GM19238 (cell line): ENCODE measurements around the gene MXD1.

Experiments
- DNase-seq: peaks from one replicate; pipeline ENCODE4 v3.0.0; 2011; ENCODE audit warnings: low spot score; ENCODE audit not compliant: insufficient read length

MXD1 gene

DNA sequence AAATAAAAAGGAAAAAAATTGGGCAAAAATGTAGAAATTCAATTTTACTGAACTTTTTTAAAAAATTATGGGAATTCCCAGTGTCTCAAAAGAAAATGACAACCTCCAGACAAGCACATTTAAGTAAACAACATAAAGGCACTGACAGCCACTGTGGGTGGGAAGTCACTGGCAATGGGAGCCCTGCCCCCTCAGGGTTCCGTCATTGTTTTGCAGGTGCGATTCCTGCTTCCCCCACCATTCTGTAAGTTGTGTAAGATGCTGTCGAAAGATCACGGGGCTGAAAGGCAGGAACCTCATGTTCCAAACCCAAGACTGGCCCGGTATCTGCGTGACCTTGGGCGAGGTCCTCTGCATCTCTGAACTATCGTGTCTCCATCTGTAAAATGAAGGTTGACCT is 62.3 kb downstream of the MXD1 start:
- DNase-seq = no peak

DNA sequence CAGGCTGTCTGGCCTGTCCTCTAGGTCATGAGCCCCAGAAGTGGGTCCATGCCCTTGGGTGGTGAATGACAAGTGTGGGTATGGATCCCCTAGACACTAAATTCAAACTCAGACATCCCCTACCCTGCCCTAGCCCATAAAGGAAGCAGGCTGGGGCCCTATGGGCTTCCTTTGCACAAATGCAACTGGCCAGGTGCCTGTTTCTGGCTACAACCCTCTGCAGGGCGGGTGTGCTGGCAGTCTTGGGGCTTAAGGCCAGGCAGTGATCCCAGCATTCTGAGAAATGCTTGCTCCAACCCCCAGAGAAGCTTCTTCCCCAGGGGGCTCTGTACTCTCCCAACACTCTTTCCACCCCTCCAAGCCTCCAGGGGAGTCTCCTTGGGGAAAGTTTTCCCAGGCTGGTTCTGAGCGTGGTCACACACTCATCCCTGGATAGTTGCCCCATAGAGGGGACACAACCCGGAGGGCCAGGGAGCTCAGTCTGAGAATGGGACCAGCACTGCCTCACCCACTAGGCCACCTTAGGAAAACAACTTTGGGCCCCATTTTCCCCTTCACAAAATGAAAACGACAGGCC is 63.1 kb downstream of the MXD1 start:
- no peak for DNase-seq

DNA sequence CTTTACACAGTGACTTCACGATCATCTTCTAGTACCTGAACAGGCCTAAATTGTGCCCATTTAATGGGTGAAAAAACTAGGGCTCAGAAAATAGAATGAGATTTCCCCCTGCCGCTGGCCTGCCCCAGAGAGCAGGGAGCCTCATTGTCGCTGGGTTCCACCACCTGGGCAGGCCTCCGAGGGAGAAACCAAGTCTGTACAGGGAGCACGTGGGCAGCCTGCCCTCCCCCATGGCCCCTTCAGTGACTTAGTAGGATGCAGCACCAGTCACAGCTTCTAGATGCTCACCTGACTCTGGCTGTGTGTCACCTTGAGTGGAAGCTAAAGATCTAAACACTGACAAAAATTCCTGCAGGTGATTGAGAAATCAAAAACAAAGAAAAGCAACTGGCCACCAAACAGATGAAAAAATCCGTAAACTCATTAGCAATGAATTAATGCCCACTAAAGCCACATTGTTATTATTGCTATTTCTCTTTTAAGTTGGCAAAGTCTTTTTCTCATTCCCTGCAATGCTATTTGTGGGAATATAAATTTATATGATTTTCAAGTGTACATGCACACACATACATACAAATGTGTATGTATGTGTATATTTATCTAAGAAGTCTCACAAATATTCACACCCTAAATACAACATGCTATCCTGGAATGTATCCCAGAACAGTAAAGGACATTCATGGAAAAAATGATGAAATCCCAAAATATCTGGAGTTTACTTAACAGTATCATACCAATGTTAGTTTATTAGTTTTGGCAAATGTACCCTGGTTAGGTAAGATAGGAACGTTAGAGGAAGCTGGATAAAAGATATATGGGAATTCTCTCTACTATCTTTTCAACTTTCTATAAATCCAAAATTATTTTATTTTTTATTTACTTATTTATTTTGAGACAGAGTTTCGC is 65.2 kb downstream of the MXD1 start:
- no peak for DNase-seq

DNA sequence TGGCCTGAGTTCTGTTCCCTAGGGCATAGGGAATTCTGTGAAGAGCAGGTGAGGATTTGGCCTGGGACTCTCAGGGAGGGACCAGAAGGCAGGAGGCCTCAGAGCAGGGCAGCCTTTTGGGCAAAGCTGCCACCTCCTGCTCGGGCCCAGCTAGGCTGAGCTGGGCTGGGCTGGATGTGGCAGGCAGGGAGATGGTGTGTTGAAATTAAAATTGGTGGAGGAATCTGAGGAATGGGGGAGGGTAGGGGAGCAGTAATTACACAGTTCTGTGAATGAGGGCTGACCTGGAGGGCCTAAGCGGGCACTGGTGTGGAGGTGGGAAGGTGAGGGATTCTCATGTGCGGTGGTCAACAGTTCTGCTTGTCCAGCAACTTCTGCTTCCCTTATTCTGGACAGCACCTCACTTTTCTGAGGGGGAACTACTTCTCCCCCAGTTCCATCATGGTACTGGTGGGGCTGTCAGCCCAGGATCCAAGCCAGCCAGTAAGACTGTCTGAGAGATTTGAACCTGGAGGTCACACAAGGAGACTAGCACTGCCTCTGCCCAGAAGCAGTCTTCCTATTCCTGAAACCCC is 68.6 kb downstream of the MXD1 start:
- DNase-seq = no peak

DNA sequence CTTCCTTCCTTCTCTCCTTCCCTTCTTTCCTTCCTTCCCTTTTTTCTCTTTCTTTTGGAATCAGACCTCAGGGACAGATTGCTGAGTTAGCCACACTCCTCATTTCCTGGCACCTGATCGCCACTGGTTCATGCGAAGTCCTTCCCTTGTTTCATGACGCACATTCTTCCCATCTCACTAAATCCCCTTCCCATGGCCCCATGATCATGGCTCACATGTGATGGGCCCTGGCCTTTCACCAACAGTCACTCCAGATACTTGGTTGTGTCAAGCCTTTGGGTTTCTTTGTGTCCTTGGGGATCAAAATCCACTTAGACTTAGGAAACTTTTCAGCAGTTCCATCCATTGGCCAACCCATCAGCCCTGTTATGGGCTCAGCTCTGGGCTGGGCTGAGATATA is 70.3 kb downstream of the MXD1 start:
- DNase-seq = no peak

DNA sequence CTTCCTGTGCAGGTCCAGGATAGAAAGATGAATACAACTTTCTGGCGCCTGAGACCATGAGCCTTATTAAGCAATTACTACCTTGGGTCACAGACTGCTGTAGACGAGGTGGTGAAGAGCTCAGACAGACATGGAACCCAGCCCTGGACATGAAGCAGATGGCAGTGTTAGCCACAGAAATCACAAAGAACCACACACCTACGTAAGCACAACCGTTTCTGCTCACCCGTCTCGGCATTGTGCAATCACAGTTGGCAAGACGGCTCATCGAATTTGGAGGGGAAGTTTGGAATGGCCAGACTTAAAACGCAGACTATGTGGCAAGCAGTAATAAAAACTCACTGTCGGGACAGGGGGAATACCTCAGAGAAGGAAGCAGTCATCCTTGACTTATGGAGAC is 70.8 kb downstream of the MXD1 start:
- DNase-seq = no peak

DNA sequence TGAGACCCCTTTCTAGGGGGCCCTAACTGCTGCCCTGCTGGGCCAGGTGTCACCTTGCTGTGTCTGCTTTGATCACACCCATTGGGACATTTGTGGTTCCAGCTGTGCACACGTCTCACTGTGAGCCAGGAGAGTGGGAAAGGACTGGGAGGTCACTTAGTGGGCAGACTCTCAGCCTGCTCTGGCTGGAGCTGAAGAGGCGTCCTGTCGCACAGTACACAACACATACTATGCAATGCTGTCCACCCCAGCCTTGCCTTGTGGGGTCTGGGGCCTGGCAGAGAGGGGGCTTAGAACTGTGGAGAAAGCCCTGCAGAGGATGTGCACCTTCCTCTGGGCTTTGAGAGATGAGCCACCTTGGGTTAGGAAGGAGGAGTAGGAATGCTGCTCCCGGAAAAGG is 71.8 kb downstream of the MXD1 start:
- DNase-seq = no peak

DNA sequence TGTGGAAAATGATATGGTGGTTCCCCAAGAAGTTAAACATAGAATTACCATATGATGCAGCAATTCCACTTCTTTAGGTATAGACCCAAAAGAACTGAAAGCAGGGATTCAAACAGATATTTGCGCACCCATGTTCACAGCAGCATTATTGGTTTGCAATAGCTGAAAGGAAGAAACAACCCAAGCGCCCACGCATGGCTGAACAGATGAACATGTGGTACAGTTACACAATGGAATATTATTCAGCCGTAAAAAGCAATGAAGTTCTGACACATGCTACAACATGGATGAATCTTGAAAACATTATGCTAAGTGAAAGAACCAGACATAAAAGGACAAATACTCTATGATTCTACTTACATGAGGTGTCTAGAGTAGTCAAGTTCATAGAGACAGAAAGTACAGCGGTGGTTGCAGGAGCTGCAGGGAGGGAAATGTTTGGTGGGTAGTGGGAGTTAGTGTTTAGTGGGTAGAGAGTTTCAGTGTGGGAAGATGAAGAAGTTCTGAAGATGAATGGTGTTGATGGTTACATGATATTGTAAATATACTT is 73.3 kb downstream of the MXD1 start:
- DNase-seq = no peak

DNA sequence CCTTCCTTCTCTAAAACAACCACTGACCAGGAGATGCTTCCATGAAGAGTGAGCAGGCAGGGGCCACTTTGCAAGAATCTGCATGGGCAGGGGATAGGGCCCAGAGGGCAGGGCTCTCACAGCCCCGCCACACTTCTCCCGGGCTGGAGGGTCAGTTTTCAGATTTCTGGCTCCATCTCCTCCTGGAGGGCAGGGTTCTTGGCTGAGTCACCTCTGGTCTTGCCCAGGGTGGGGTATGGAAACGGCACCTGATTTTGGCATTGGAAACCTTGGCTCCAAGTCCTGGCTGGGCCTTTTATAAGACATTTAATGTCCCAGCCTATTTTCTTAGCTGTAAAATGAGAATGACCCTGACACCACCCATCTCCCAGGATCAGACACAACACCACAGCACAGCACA is 74.1 kb downstream of the MXD1 start:
- no peak for DNase-seq

DNA sequence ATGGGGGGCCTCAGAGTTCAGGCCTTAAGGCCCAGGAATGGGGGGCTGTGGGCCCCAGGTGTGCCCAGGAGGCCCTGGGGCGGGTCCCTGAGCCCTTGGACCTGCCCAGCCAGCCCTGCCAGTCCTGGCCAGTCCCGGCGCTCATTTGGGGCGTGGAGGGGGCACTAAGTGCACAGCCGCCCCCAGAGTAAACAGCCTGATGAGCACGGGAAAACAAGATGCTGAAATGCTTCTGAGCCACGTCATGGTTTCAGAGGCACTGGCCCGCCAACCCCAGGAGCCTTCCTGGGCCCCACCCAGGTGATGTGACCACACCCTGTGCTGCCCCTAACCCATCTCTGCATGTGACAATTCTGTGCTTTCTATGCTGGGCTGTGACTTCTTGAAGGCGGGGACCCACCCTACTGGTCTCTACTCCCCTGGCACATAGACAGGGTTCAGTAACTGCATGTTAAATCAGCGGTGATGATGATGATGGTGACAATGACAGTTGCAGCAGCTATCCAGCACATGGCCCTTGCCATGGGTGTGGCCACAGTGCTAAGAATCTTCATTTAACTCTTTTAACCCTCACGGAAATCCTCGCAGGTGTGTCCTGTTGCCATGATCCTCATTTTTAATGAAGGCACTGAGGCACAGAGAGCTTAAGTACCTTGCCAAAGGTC is 74.7 kb downstream of the MXD1 start:
- DNase-seq = no peak
